Smooth muscle cell (in vitro differentiated cells): ENCODE data around the gene PDZD2. TPM values are rescaled to one million over a fixed set of nuclear protein-coding genes. Genes with fewer than 3 reads are reported as not detected.

Experiments used
- DNase-seq: peaks from one replicate; lab custom pipeline; 2025; ENCODE audit not compliant: unreplicated experiment; lab: John Stamatoyannopoulos, UW
- H2AFZ ChIP-seq: fragments of 200-600 bp; sonication (generic); 2 replicates; pipeline ENCODE4 v1.6.0; 2016; ENCODE audit warnings: antibody characterized with exemption, low read depth, mild to moderate bottlenecking
- H3F3A ChIP-seq: fragments of 200-600 bp; sonication (generic); 2 replicates; pipeline ENCODE4 v1.6.0; 2017; ENCODE audit warnings: antibody characterized with exemption, low read depth
- H3K27ac ChIP-seq: fragments of 200-600 bp; sonication (generic); 2 replicates; pipeline ENCODE4 v1.5.1; 2016; ENCODE audit warnings: low read depth, mild to moderate bottlenecking
- H3K27me3 ChIP-seq: fragments of 200-600 bp; sonication (generic); 2 replicates; pipeline ENCODE4 v1.6.1; 2016; ENCODE audit warnings: low read depth, mild to moderate bottlenecking
- H3K36me3 ChIP-seq: fragments of 200-600 bp; sonication (generic); 2 replicates; pipeline ENCODE4 v1.5.1; 2016; ENCODE audit warnings: low read depth
- H3K4me1 ChIP-seq: fragments of 200-600 bp; sonication (generic); 2 replicates; pipeline ENCODE4 v1.5.1; 2016; ENCODE audit warnings: low read depth
- H3K4me2 ChIP-seq: fragments of 200-600 bp; sonication (generic); 2 replicates; pipeline ENCODE4 v1.6.0; 2016; ENCODE audit warnings: mild to moderate bottlenecking
- H3K4me3 ChIP-seq: fragments of 200-600 bp; sonication (generic); 2 replicates; pipeline ENCODE4 v1.5.1; 2016; ENCODE audit warnings: mild to moderate bottlenecking
- H3K79me2 ChIP-seq: fragments of 200-600 bp; sonication (generic); 2 replicates; pipeline ENCODE4 v1.6.0; 2016; ENCODE audit warnings: low read depth, mild to moderate bottlenecking
- H3K9ac ChIP-seq: fragments of 200-600 bp; sonication (generic); 2 replicates; pipeline ENCODE4 v1.6.0; 2016; ENCODE audit warnings: low read depth
- H3K9me3 ChIP-seq: fragments of 200-600 bp; sonication (generic); replicated peaks from 2 replicates; pipeline ENCODE4 v1.5.1; 2016; ENCODE audit warnings: low read depth
- H4K20me1 ChIP-seq: fragments of 200-600 bp; sonication (generic); 2 replicates; pipeline ENCODE4 v1.6.0; 2016; ENCODE audit warnings: low read depth
- WGBS: methylation state at CpG from one replicate; pipeline ENCODE4 v1.1.7; 2016; ENCODE audit warnings: low lambda C conversion rate; 5-methylcytosine and 5-hydroxymethylcytosine counted together
- polyA plus RNA-seq: library from polyadenylated mRNA; unstranded; fragments of >200 nt; fragmentation: Nextera tagmentation; extraction: Ambion mirVana; gene quantifications from 2 replicates; pipeline ENCODE4 v1.2.1, GENCODE V29; 2016
- total RNA-seq: library from RNA; depleted of rRNA; stranded (reverse); fragments of >200 nt; gene quantifications from 2 replicates; pipeline ENCODE4 v1.2.3, GENCODE V29; 2014
- TF ChIP-seq, protein P1 (sequence below): fragments of 200-600 bp; sonication (generic); IDR thresholded peaks from 2 replicates; pipeline ENCODE4 v1.5.1; 2017; ENCODE audit warnings: borderline replicate concordance, mild to moderate bottlenecking, antibody characterized with exemption; ENCODE audit not compliant: insufficient read depth, poor library complexity, severe bottlenecking

The PDZD2 gene
- total and polyA plus RNA-seq, 2 experiments from 2014 or later, result 3.2 to 4.1 TPM

DNA sequence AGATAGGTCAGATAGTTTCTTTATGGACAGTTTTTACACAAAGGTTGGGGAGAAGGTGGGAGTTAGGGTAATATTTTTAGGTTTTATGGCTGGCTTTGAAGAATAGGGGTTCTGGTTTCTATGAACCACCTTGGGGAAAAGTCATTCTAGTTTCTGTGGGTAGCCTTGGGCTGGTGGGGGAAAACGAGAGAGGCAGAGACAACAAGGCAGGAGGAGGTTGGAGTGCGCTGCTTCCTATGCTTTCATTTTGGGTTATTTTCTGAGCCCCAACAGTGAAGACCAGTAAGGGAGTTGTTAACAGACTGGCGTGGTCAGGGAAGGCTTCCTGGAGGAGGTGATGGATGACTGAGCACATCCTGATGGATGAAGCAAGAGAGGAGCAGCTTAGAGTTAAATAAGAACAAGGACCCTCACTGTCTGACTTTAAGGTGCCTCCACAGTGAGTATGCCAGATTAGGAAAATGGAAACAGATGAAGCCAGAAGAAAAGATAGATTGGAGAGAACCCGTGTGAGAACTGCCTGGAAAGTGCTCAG, 81.9 kb downstream of the PDZD2 start:
- no peaks in the 10 kb centered on the region for H3K27me3 ChIP-seq
- no peaks in the 10 kb centered on the region for H3K9me3 ChIP-seq
- TF ChIP-seq, protein P1, sequence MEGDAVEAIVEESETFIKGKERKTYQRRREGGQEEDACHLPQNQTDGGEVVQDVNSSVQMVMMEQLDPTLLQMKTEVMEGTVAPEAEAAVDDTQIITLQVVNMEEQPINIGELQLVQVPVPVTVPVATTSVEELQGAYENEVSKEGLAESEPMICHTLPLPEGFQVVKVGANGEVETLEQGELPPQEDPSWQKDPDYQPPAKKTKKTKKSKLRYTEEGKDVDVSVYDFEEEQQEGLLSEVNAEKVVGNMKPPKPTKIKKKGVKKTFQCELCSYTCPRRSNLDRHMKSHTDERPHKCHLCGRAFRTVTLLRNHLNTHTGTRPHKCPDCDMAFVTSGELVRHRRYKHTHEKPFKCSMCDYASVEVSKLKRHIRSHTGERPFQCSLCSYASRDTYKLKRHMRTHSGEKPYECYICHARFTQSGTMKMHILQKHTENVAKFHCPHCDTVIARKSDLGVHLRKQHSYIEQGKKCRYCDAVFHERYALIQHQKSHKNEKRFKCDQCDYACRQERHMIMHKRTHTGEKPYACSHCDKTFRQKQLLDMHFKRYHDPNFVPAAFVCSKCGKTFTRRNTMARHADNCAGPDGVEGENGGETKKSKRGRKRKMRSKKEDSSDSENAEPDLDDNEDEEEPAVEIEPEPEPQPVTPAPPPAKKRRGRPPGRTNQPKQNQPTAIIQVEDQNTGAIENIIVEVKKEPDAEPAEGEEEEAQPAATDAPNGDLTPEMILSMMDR, result no peak
- DNase-seq, result no peak
- H3K27ac ChIP-seq, result no peak overlapping the region
- H3F3A ChIP-seq, result no peaks in the 10 kb centered on the region
- no peak overlapping the region for H3K4me3 ChIP-seq
- H3K9ac ChIP-seq, result no peak overlapping the region
- no peaks in the 10 kb centered on the region for H4K20me1 ChIP-seq
- no peaks in the 10 kb centered on the region for H3K79me2 ChIP-seq
- no peak overlapping the region for H2AFZ ChIP-seq
- H3K4me1 ChIP-seq, result no peaks in the 10 kb centered on the region
- WGBS, result 86% methylated on average over 4 of the region's 4 CpGs
- H3K36me3 ChIP-seq, result no peaks in the 10 kb centered on the region
- no peak overlapping the region for H3K4me2 ChIP-seq

DNA sequence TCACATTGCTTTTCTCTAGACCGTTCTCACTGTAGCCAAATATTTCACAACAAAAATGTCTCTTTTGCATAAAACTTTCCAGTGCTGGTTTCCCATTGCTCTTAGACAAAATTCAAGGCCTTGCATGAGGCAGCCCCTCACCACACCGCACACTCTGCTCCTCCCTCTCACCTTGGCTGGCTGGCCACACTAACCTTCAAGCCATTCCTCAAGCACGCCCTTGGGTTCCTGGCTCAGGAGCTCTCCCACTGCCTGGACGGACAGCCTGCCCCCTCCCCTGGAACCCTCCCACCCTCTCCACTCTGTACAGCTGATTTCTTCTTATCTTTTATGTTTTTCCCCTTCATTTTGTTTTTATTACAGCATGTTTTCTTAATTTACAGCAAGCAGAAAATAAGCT, 83.2 kb downstream of the PDZD2 start:
- H3K4me1 ChIP-seq, result no peaks in the 10 kb centered on the region
- H4K20me1 ChIP-seq, result no peaks in the 10 kb centered on the region
- 87% methylated on average over 4 of the region's 4 CpGs for WGBS
- no peak overlapping the region for H3K4me3 ChIP-seq
- H3K36me3 ChIP-seq, result no peaks in the 10 kb centered on the region
- no peak overlapping the region for H3K27ac ChIP-seq
- no peak overlapping the region for H3K9ac ChIP-seq
- no peaks in the 10 kb centered on the region for H3K27me3 ChIP-seq
- no peak for DNase-seq
- H3K79me2 ChIP-seq, result no peaks in the 10 kb centered on the region
- H3F3A ChIP-seq, result no peaks in the 10 kb centered on the region
- no peak overlapping the region for H2AFZ ChIP-seq
- TF ChIP-seq, protein P1, result no peak
- no peaks in the 10 kb centered on the region for H3K9me3 ChIP-seq
- no peak overlapping the region for H3K4me2 ChIP-seq

DNA sequence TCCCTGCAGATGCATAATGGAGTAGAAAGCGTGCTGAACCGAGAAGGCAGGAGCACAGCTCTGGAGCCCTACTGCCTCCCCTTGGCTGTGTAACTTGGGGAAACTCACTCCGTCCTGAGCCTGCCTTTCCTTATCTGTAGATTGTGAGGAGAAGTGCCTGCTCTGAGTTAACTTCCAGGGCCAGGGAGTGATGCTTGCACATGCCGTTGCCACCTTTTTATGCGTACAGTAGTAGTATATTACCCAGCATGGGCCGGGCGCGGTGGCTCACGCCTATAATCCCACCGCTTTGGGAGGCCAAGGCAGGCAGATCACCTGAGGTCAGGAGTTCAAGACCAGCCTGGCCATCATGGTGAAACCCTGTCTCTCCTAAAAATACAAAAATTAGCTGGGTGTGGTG, 87.1 kb downstream of the PDZD2 start:
- TF ChIP-seq, protein P1, result no peak
- Histone ChIP-seq H2AFZ (no peak overlapping the region), H3K4me3 (no peak overlapping the region), H3F3A (no peaks in the 10 kb centered on the region), H4K20me1 (no peaks in the 10 kb centered on the region), H3K9ac (no peak overlapping the region), H3K27ac (no peak overlapping the region), H3K36me3 (no peaks in the 10 kb centered on the region), H3K4me1 (no peaks in the 10 kb centered on the region), H3K27me3 (no peaks in the 10 kb centered on the region), H3K4me2 (no peak overlapping the region), H3K79me2 (no peaks in the 10 kb centered on the region), H3K9me3 (no peaks in the 10 kb centered on the region)
- WGBS, result 91% methylated on average over 10 of the region's 10 CpGs
- no peak for DNase-seq

DNA sequence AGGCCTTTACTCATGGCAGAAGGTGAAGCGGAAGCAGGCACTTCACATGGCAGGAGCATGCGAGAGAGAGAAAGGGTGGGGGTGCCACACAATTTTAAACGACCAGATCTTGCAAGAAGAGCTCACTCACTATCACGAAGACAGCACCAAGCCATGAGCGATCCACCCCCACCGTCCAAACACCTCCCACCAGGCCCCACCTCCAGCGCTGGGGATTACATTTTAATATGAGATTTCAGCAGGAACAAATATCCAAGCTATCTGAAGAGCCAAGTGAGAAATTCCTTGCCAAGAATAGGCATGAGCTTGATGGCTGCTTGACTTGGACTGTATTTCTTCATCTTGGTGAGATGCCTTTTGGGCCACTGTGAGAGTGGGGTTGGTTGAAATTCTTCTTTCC, 88.0 kb downstream of the PDZD2 start:
- Histone ChIP-seq H3K9ac (no peak overlapping the region), H3K9me3 (no peaks in the 10 kb centered on the region), H2AFZ (no peak overlapping the region), H3F3A (no peaks in the 10 kb centered on the region), H3K27ac (no peak overlapping the region), H3K4me3 (no peak overlapping the region), H3K27me3 (no peaks in the 10 kb centered on the region), H3K4me1 (no peaks in the 10 kb centered on the region), H3K79me2 (no peaks in the 10 kb centered on the region), H3K4me2 (no peak overlapping the region), H3K36me3 (no peaks in the 10 kb centered on the region), H4K20me1 (no peaks in the 10 kb centered on the region)
- 92% methylated on average over 7 of the region's 7 CpGs for WGBS
- TF ChIP-seq, protein P1, result no peak
- DNase-seq, result no peak
